Measurements from ENCODE around the gene NAT10.

DNA sequence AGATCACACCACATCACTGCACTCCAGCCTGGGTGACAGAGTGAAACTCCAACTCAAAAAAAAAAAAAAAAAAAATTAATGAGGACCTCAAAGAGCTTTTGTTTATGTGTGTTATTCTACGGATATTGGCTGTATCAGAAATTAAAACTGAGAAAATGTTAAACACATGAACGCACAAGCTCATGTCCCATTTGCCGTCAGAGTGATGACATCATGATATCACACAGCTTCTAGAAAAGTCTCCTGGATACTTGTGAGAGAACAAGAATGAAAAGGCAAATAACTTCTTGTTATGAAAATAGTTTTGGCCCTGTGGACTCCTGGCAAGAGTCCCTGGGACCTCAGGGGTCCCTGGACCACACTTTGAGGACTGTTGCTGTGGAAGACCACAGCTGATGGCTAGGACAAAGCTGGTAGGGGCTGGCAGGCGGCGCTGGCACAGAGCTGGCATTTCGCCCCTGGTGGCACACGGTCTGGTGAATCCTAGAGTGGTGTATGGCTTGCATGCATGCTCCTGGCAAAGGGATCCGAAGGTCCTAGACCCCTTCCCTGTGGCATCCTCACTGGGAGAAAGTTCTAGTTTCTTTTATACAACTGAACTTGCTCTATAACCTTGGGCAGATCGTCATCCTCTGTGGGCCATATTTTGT lies 73.7 kb downstream of the NAT10 start:
- TF ChIP-seq, protein P1, sequence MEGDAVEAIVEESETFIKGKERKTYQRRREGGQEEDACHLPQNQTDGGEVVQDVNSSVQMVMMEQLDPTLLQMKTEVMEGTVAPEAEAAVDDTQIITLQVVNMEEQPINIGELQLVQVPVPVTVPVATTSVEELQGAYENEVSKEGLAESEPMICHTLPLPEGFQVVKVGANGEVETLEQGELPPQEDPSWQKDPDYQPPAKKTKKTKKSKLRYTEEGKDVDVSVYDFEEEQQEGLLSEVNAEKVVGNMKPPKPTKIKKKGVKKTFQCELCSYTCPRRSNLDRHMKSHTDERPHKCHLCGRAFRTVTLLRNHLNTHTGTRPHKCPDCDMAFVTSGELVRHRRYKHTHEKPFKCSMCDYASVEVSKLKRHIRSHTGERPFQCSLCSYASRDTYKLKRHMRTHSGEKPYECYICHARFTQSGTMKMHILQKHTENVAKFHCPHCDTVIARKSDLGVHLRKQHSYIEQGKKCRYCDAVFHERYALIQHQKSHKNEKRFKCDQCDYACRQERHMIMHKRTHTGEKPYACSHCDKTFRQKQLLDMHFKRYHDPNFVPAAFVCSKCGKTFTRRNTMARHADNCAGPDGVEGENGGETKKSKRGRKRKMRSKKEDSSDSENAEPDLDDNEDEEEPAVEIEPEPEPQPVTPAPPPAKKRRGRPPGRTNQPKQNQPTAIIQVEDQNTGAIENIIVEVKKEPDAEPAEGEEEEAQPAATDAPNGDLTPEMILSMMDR (IDR thresholded peaks at IDR 0.05; ENCODE audit: low read length) = no peak
- no peak for TF ChIP-seq EZH2 (IDR thresholded peaks at IDR 0.05; ENCODE audit: borderline replicate concordance, low read length)
